ENCODE measurements around the gene FLT4.

DNA sequence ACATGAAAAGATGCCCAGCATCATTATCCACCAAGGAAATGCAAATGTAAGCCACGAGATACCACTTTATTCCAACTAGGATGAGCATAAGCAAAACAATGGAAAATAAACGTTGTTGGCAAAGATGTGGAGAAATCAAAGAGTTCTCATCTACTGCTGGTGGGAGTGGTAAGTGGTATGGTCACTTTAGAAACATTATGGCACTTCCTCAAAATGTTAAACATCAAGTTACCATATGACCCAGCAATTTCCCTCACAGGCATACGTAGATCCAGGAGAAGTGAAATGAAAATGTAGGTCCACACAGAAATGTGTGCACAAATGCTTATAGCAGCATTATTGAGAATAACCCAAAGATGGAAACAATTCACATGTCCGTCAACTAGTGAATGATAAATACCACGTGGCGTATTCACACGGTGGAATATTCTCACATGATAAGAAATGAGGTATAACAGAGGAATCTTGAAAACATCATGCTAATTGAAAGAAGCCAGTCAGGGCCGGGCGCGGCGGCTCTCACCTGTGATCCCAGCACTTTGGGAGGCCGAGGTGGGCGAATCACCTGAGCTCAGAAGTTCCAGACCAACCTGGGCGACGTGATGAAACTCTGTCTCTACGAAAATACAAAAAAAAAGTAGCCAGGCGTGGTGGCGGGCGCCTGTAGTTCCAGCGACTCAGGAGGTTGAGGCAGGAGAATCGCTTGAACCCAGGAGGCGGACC, 16.4 kb upstream of the FLT4 start:
- TF ChIP-seq, protein P1, sequence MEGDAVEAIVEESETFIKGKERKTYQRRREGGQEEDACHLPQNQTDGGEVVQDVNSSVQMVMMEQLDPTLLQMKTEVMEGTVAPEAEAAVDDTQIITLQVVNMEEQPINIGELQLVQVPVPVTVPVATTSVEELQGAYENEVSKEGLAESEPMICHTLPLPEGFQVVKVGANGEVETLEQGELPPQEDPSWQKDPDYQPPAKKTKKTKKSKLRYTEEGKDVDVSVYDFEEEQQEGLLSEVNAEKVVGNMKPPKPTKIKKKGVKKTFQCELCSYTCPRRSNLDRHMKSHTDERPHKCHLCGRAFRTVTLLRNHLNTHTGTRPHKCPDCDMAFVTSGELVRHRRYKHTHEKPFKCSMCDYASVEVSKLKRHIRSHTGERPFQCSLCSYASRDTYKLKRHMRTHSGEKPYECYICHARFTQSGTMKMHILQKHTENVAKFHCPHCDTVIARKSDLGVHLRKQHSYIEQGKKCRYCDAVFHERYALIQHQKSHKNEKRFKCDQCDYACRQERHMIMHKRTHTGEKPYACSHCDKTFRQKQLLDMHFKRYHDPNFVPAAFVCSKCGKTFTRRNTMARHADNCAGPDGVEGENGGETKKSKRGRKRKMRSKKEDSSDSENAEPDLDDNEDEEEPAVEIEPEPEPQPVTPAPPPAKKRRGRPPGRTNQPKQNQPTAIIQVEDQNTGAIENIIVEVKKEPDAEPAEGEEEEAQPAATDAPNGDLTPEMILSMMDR (IDR thresholded peaks at IDR 0.05; ENCODE audit: low read depth, low read length, poor library complexity, severe bottlenecking), result no peak
- TF ChIP-seq EZH2phosphoT487 (IDR thresholded peaks at IDR 0.05; ENCODE audit: borderline replicate concordance, low read length), result no peak

Data from DOHH2 (cell line).